ENCODE results near the gene ZNF677. TPM values are rescaled to one million over a fixed set of nuclear protein-coding genes. Genes with fewer than 3 reads are reported as not detected.
"Not testable (repeated sequence)": the region's sequence is repeated elsewhere in the genome, so short reads cannot be mapped to it uniquely, and the experiment has no call there.

Gene ZNF677
- total RNA-seq, 2 experiments from 2014 or later = 17.0 to 17.8 TPM

DNA sequence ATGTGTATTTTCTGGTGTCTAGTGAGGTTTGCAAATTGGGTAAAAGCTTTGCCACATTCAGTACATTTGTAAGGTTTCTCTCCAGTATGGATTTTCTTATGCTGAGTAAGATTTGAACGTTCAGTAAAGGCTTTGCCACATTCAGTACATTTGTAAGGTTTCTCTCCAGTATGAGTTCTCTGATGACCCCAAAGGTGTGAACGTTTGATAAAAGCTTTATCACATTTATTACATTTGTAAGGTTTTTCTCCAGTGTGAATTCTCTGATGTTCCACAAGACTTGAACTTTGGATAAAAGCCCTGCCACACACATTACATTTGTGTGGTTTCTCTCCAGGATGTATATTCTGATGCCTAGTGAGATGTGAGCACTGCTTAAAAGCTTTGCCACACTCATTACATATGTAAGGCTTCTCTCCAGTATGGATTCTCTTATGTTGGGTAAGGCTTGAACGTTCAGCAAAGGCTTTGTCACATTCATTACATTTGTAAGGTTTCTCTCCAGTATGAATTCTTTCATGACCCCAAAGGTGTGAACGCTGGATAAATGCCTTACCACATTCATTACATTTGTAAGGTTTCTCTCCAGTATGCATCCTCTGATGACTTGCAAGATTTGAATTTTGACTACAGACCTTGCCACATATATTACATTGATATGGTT lies 17.4 kb downstream of the ZNF677 start:
- Mint-ChIP-seq H3K27ac (no peak overlapping the region), H3K4me1 (no peaks in the 10 kb centered on the region), H3K4me3 (no peak overlapping the region), H3K27me3 (no peaks in the 10 kb centered on the region), H3K9me3 (peaks cover 53% of the 10 kb centered on the region), H3K36me3 (peaks cover 37% of the 10 kb centered on the region)
- ATAC-seq (ENCODE audit: low read depth) (no peak), DNase-seq (no peak)
- POLR2A ChIA-PET = no interaction called here

DNA sequence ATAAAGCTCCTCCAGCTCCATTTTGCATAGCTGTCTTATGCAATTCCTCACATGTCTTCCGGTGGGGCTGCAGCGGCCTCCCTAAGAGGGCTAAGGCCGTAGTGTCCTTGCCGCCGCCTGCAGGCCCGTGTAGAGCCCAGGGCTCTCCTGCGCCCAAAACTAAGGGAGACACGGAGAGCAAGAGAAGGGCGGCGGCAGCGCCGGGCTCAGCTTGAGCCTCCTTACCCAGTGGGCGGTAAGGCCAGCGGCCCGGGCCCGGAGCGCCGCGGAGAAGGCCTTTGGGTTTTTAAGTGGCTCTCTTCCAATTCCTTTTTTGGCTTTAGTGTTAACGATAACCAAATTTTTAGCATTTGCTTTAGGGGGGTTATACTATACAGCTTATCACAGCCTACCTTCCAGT lies 30.1 kb downstream of the ZNF677 start:
- H3K9me3 Mint-ChIP-seq = peaks cover 30% of the 10 kb centered on the region
- no peak for DNase-seq
- POLR2A ChIA-PET = no interaction called here
- H3K27me3 Mint-ChIP-seq = no peaks in the 10 kb centered on the region
- no peaks in the 10 kb centered on the region for H3K4me1 Mint-ChIP-seq
- no peak overlapping the region for H3K27ac Mint-ChIP-seq
- peaks cover 4% of the 10 kb centered on the region for H3K36me3 Mint-ChIP-seq
- ATAC-seq (ENCODE audit: low read depth) = no peak
- H3K4me3 Mint-ChIP-seq = no peak overlapping the region

DNA sequence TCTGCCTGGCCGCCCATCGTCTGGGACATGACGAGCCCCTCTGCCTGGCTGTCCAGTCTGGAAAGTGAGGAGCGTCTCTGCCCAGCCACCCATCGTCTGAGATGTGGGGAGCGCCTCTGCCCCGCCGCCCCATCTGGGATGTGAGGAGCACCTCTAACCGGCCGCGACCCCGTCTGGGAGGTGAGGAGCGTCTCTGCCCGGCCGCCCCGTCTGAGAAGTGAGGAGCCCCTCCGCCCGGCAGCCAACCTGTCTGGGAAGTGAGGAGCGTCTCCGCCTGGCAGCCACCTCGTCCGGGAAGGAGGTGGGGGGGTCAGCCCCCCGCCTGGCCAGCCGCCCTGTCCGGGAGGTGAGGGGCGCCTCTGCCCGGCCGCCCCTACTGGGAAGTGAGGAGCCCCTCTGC lies 32.0 kb downstream of the ZNF677 start:
- peaks cover 31% of the 10 kb centered on the region for H3K9me3 Mint-ChIP-seq
- H3K4me3 Mint-ChIP-seq; POLR2A ChIA-PET; H3K27ac Mint-ChIP-seq; H3K36me3 Mint-ChIP-seq; H3K27me3 Mint-ChIP-seq; ATAC-seq (ENCODE audit: low read depth); H3K4me1 Mint-ChIP-seq; DNase-seq: not testable (repeated sequence)

DNA sequence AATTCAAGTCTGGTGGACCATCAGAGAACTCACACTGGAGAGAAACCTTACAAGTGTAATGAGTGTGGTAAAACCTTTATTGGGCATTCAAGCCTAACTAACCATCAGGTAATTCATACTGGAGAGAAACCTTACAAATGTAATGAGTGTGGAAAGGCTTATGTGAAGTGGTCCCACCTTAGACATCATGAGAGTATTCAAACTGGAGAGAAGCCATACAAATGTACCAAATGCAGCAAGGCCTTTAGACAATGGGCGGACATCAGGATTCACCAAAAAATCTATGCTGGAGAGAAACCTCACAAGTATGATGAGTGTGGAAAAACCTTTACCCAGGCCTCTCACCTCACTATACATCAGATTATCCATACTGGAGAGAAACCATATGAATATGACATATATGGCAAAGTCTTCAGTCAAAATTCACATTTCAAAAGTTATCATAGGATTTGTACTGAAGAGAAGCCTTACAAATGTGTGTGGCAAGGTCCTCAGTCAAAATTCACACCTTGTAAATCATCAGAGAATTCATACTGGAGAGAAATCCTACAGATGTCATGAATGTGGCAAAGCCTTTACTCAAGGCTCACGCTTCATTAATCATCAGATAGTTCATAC lies 41.9 kb downstream of the ZNF677 start:
- Mint-ChIP-seq H3K4me3 (no peak overlapping the region), H3K36me3 (peaks cover 47% of the 10 kb centered on the region), H3K27ac (no peak overlapping the region), H3K4me1 (no peaks in the 10 kb centered on the region), H3K27me3 (no peaks in the 10 kb centered on the region), H3K9me3 (peaks cover 49% of the 10 kb centered on the region)
- no peak for ATAC-seq (ENCODE audit: low read depth)
- DNase-seq = no peak
- POLR2A ChIA-PET = no interaction called here

DNA sequence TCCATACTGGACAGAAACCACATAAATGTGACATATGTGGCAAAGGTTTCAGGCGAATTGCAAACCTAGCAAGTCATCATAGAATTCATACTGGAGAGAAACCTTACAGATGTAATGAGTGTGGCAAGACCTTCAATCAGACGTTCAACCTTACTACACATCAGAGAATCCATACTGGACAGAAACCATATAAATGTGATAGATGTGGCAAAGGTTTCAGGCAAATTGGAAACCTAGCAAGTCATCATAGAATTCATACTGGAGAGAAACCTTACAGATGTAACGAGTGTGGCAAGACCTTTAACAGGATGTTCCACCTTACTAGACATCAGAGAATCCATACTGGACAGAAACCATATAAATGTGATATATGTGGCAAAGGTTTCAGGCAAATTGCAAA lies 43.1 kb downstream of the ZNF677 start:
- H3K4me3 Mint-ChIP-seq; DNase-seq; H3K27me3 Mint-ChIP-seq; ATAC-seq (ENCODE audit: low read depth); POLR2A ChIA-PET; H3K27ac Mint-ChIP-seq; H3K4me1 Mint-ChIP-seq: not testable (repeated sequence)
- peaks cover 58% of the 10 kb centered on the region for H3K36me3 Mint-ChIP-seq
- peaks cover 56% of the 10 kb centered on the region for H3K9me3 Mint-ChIP-seq

DNA sequence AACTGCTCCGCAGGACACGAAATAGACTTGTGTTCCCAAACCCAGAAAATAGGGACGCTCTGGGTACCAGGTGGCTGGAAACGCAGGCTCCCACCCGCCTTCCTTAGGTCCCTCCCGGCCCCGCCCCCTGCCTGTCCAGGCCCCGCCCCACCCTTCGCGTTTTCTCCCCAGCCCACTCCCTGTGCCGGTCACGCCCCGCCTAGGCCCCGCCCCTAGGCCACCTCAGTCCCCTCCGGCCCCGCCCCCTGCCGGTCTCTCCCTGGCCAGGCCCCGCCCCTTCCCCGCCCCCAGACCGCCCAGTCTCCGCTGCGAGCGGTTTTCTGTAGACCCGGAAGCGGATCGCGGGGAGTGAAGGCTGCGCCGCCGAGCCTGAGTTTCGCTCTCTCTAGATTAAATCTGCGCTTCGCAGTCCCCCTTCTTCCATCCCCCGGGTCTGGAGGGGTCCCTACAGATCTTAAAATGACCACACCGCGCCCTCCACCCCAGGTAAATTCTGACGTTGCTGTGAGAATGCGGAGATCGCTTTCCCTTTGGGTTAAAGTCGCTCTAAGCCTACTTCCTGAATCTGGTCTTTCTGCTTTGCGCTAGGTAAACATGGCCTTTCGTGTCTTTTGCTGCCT lies 57.8 kb downstream of the ZNF677 start:
- H3K4me3 Mint-ChIP-seq = peak overlapping the region; percentile 93
- peaks cover 26% of the 10 kb centered on the region for H3K9me3 Mint-ChIP-seq
- peaks cover 17% of the 10 kb centered on the region for H3K4me1 Mint-ChIP-seq
- DNase-seq (peak; percentile 95), ATAC-seq (ENCODE audit: low read depth) (peak; percentile 74)
- H3K27ac Mint-ChIP-seq = peak overlapping the region; percentile 97
- peaks cover 45% of the 10 kb centered on the region for H3K36me3 Mint-ChIP-seq
- no peaks in the 10 kb centered on the region for H3K27me3 Mint-ChIP-seq
- POLR2A ChIA-PET = interaction anchor here (0.6 to 1.0 kb wide), 2 partner anchors 140 to 236 kb away, joined by 3 read pairs; no protein-coding TSS in a partner anchor

DNA sequence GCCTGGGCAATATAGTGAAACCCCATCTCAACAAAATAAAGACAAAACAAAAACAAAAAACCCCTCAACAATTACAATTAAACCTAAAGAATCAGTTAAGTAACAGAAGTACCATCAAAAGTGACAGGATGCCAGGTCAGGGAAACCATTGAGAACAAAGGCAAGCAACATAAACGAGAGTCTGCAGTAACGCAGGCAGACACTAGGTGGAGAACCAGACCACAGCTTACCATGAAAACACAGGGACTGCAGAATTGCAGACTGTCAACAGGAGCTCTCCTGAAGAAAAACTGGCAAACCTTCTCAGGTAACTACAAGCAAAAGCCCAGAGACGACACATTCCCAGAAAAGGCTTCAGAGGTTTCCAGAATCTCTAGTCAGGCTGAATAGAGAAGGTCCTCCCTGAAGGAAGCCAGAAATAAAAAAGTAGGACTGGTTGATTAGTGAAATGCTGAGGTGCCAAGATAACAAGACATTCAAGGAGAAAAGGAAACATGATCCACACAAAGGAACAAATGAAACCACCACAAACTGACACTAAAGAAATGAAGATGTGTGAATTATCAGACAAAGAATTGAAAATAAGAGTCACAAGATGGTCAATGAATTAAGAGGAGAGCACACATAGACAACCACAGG lies 59.3 kb downstream of the ZNF677 start:
- DNase-seq (peak; percentile 63), ATAC-seq (ENCODE audit: low read depth) (peak; percentile 34)
- H3K27me3 Mint-ChIP-seq = no peaks in the 10 kb centered on the region
- H3K4me3 Mint-ChIP-seq = peak overlapping the region; percentile 15
- H3K9me3 Mint-ChIP-seq = peaks cover 28% of the 10 kb centered on the region
- H3K27ac Mint-ChIP-seq = peak overlapping the region; percentile 57
- peaks cover 19% of the 10 kb centered on the region for H3K4me1 Mint-ChIP-seq
- POLR2A ChIA-PET = interaction anchor here (0.5 to 1.8 kb wide), 3 partner anchors 36 to 638 kb away, joined by 3 to 4 read pairs (median 4); no protein-coding TSS in a partner anchor
- peaks cover 48% of the 10 kb centered on the region for H3K36me3 Mint-ChIP-seq

DNA sequence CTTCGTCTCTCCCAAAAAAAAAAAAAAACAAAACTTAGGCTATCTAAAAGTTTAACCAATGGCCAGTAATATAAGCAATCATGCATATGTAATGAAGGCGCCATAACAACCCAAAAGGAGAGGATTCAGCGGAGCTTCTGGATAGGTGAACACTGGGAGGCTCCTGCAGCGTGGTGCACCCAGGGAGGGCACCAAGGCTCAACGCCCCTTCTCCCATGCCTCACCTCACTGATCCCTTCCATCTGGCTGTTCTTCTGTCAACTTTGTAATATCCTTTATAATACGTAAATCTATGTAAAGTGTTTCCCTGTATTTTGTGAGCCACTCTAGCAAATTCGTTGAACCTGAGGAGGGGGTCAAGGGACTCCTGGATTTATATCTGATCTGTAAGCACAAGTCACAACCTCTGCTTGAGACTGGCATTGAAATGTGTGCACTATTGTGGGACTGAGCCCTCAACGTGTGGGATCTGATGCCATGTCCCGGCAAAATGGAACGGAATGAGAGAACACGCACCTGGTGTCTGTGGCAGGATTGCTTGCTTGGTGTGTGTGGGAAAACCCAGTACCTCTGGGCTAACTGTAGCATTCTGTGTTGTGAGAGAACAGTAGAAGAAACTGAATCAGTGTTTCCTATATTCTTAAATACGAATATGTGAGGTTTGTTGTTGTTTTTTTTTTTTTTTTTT lies 61.0 kb downstream of the ZNF677 start:
- Mint-ChIP-seq H3K9me3 (peaks cover 26% of the 10 kb centered on the region), H3K27ac (peak overlapping the region; percentile 94), H3K4me1 (peaks cover 19% of the 10 kb centered on the region), H3K36me3 (peaks cover 40% of the 10 kb centered on the region), H3K4me3 (peak overlapping the region; percentile 88), H3K27me3 (no peaks in the 10 kb centered on the region)
- POLR2A ChIA-PET = interaction anchor here (0.6 to 1.1 kb wide), 2 partner anchors 11 to 89 kb away, joined by 3 read pairs; no protein-coding TSS in a partner anchor
- DNase-seq (no peak), ATAC-seq (ENCODE audit: low read depth) (no peak)

DNA sequence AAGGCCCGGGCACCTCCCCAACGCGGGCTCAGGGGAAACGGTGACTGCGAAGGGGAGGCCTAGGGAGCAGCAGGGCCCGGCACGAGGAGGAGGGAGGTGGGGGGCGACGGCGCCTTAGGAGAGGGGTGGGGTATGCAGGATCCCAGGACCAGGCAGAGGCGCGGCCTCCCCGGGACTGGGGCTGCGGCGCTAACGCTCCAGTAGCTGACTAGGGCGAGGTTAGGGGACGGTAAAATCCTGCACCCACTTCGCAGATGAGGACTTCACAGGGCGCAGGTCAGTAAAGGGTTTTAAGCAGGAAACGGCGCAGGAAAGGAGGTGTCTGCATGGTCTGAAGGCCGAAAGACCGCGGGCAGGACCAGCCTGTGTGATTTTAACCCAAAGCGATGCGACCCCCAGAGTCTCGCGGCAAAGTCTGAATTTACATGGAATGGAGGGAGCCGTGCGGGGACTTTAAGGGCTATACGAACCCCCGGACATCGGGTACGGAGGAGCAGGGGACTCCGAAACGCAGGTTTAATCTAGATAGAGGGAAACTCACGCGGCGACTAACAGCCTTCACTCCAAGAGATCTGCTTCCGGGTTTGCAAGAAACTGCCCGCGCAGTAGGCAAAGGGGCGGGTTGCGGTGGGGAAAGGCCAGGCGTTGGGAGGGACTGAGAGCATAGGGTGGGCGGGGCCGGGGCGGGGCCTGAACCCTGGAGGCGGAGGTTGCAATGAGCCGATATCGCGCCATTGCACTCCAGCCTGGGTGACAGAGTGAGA lies 61.7 kb downstream of the ZNF677 start, which contains the start of gene ZNF665:
ZNF665 (minus strand) TSS at position 588 of the 764 bp plus-strand sequence. CDS start 10,460 bp downstream, outside the sequence.
- DNase-seq (peak; percentile 83), ATAC-seq (ENCODE audit: low read depth) (peak; percentile 73)
- no peaks in the 10 kb centered on the region for H3K27me3 Mint-ChIP-seq
- H3K4me3 Mint-ChIP-seq = peak within 1 kb of the TSS; percentile 88
- peaks cover 19% of the 10 kb centered on the region for H3K4me1 Mint-ChIP-seq
- H3K9me3 Mint-ChIP-seq = peaks cover 26% of the 10 kb centered on the region
- H3K27ac Mint-ChIP-seq = peak within 1 kb of the TSS; percentile 94
- POLR2A ChIA-PET = interaction anchor here (0.6 to 1.3 kb wide), 2 partner anchors 34 to 89 kb away, joined by 3 to 4 read pairs; partner anchors contain the start of gene ZNF347
- peaks cover 39% of the 10 kb centered on the region for H3K36me3 Mint-ChIP-seq

DNA sequence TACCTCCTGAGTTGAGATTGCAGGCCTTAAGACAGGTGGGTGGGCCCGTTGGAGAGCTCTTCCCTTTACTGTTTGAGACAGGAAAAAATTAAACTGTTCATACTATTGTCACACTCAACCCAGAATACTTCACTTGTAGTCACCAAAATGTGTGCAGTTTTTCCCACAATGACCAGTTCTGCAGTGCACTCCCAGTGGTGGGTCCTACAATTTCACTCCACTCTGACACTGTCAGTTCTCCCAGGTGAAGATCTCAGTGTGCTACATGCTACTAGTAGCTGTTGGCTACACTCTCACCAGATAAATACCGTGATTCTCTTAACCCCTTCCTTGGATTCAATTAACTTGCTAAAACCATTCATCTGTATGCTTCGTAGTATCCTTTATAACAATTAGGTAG lies 64.4 kb downstream of the ZNF677 start:
- no peak for ATAC-seq (ENCODE audit: low read depth)
- peaks cover 14% of the 10 kb centered on the region for H3K4me1 Mint-ChIP-seq
- DNase-seq = no peak
- no peak overlapping the region for H3K4me3 Mint-ChIP-seq
- no peak overlapping the region for H3K27ac Mint-ChIP-seq
- H3K36me3 Mint-ChIP-seq = peaks cover 35% of the 10 kb centered on the region
- POLR2A ChIA-PET = no interaction called here
- H3K9me3 Mint-ChIP-seq = peaks cover 24% of the 10 kb centered on the region
- H3K27me3 Mint-ChIP-seq = no peaks in the 10 kb centered on the region

DNA sequence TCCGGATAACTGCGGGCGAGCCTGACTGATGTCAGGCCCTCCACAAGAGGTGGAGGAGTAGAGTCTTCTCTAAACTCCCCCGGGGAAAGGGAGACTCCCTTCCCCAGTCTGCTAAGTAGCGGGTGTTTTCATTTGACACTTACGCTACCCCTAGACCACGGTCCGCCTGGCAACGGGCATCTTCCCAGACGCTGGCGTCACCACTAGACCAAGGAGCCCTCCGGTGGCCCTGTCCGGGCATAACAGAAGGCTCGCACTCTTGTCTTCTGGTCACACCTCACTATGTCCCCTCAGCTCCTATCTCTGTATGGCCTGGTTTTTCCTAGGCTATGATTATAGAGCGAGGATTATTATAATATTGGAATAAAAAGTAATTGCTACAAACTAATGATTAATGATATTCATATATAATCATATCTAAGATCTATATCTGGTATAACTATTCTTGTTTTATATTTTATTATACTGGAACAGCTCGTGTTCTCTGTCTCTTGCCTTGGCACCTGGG lies 64.9 kb downstream of the ZNF677 start:
- H3K27me3 Mint-ChIP-seq; DNase-seq; ATAC-seq (ENCODE audit: low read depth); H3K27ac Mint-ChIP-seq; H3K4me3 Mint-ChIP-seq; POLR2A ChIA-PET: not testable (repeated sequence)
- peaks cover 24% of the 10 kb centered on the region for H3K9me3 Mint-ChIP-seq
- peaks cover 12% of the 10 kb centered on the region for H3K4me1 Mint-ChIP-seq
- H3K36me3 Mint-ChIP-seq = peaks cover 35% of the 10 kb centered on the region

Measured in activated naive CD8-positive, alpha-beta T cell treated with anti-CD3 and anti-CD28 coated beads, Interleukin-2, amount 10 ng/mL, durations not matched to agents 7 days and 5 days (primary cell).